Measurements from ENCODE around the gene HS3ST2.
"Not testable (repeated sequence)": the region's sequence is repeated elsewhere in the genome, so short reads cannot be mapped to it uniquely, and the experiment has no call there.

Gene HS3ST2

DNA sequence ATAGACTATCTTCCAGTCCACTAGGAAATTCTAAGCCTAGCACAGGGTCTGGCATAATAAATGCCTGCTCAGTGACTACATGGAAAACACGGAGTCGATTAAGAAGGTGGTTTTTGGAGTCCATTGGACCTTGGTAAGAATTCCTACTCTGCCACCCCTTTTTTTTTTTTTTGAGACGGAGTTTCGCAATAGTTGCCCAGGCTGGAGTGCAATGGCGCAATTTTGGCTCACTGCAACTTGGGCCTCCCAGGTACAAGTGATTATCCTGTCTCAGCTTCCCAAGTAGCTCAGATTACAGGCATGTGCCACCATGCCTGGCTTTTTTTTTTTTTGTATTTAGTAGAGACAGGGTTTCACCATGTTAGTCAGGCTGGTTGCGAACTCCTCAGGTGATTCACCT is 123.2 kb downstream of the HS3ST2 start:
- TF ChIP-seq, protein P1, sequence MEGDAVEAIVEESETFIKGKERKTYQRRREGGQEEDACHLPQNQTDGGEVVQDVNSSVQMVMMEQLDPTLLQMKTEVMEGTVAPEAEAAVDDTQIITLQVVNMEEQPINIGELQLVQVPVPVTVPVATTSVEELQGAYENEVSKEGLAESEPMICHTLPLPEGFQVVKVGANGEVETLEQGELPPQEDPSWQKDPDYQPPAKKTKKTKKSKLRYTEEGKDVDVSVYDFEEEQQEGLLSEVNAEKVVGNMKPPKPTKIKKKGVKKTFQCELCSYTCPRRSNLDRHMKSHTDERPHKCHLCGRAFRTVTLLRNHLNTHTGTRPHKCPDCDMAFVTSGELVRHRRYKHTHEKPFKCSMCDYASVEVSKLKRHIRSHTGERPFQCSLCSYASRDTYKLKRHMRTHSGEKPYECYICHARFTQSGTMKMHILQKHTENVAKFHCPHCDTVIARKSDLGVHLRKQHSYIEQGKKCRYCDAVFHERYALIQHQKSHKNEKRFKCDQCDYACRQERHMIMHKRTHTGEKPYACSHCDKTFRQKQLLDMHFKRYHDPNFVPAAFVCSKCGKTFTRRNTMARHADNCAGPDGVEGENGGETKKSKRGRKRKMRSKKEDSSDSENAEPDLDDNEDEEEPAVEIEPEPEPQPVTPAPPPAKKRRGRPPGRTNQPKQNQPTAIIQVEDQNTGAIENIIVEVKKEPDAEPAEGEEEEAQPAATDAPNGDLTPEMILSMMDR (IDR thresholded peaks at IDR 0.05; ENCODE audit: borderline replicate concordance, extremely low read depth, low read length, poor library complexity, severe bottlenecking), result no peak
- TF ChIP-seq EZH2 (IDR thresholded peaks at IDR 0.05; ENCODE audit: borderline replicate concordance, low read depth, low read length, severe bottlenecking), result no peak
- Histone ChIP-seq H3K9ac (ENCODE audit: low read depth, low read length) (no peak overlapping the region), H3K79me2 (ENCODE audit: insufficient read depth, low read length) (no peaks in the 10 kb centered on the region), H3K4me3 (ENCODE audit: low read depth in 1 of 2, low read length in 2 of 2) (no peak overlapping the region), H2AFZ (ENCODE audit: low read depth, low read length) (no peak overlapping the region), H3K4me1 (ENCODE audit: insufficient read depth, low read length) (no peaks in the 10 kb centered on the region), H3K27ac (ENCODE audit: low read length) (no peak overlapping the region), H3K27me3 (ENCODE audit: insufficient read depth, low read length, poor library complexity) (peaks cover 13% of the 10 kb centered on the region), H3K9me3 (ENCODE audit: insufficient read depth, low read length, severe bottlenecking) (no peaks in the 10 kb centered on the region), H4K20me1 (ENCODE audit: insufficient read depth, low read length) (no peaks in the 10 kb centered on the region), H3K4me2 (ENCODE audit: insufficient read depth, low read length) (no peak overlapping the region), H3K36me3 (ENCODE audit: insufficient read depth, low read length) (no peaks in the 10 kb centered on the region)
- DNase-seq (no peak), ATAC-seq (ENCODE audit: insufficient read depth, low read depth) (no peak)

DNA sequence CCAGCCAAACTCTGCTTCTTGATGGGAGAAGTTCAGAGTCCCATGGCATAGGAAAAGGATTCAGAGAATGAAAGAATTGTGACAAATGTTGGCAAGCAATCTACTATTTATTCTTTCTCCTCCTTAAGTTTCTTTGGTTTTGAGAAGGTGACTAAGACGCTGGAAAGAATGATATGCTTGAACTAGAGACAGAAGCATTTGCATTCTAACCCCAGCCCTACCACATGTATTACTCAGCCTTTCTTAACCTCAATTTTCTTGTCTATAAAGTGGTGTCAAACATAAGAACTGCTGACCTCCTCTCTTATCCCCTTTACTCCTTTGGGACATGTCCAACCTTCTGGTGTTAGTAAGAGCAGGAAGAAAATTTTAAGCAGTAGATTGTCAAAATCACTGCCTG is 124.7 kb downstream of the HS3ST2 start:
- Histone ChIP-seq H2AFZ (ENCODE audit: low read depth, low read length) (no peak overlapping the region), H3K4me1 (ENCODE audit: insufficient read depth, low read length) (no peaks in the 10 kb centered on the region), H3K27me3 (ENCODE audit: insufficient read depth, low read length, poor library complexity) (peaks cover 3% of the 10 kb centered on the region), H3K4me3 (ENCODE audit: low read depth in 1 of 2, low read length in 2 of 2) (no peak overlapping the region), H3K27ac (ENCODE audit: low read length) (no peak overlapping the region), H4K20me1 (ENCODE audit: insufficient read depth, low read length) (no peaks in the 10 kb centered on the region), H3K4me2 (ENCODE audit: insufficient read depth, low read length) (no peak overlapping the region), H3K9me3 (ENCODE audit: insufficient read depth, low read length, severe bottlenecking) (no peaks in the 10 kb centered on the region), H3K36me3 (ENCODE audit: insufficient read depth, low read length) (no peaks in the 10 kb centered on the region), H3K79me2 (ENCODE audit: insufficient read depth, low read length) (no peaks in the 10 kb centered on the region), H3K9ac (ENCODE audit: low read depth, low read length) (no peak overlapping the region)
- DNase-seq (no peak), ATAC-seq (ENCODE audit: insufficient read depth, low read depth) (no peak)
- TF ChIP-seq, protein P1 (IDR thresholded peaks at IDR 0.05; ENCODE audit: borderline replicate concordance, extremely low read depth, low read length, poor library complexity, severe bottlenecking), result no peak
- no peak for TF ChIP-seq EZH2 (IDR thresholded peaks at IDR 0.05; ENCODE audit: borderline replicate concordance, low read depth, low read length, severe bottlenecking)

DNA sequence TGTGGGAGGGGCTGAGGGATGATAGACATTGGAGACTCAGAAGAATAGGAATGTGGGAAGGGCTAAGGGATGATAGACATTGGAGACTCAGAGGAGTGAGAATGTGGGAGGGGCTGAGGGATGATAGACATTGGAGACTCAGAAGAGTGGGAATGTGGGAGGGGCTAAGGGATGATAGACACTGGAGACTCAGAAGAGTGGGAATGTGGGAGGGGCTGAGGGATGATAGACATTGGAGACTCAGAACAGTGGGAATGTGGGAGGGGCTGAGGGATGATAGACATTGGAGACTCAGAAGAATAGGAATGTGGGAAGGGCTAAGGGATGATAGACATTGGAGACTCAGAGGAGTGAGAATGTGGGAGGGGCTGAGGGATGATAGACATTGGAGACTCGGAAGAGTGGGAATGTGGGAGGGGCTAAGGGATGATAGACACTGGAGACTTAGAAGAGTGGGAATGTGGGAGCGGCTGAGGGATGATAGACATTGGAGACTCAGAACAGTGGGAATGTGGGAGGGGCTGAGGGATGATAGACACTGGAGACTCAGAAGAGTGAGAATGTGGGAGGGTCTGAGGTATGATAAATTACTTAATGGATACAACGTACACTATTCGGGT is 125.9 kb downstream of the HS3ST2 start:
- not testable (repeated sequence) for H3K9ac ChIP-seq (ENCODE audit: low read depth, low read length); DNase-seq; H3K79me2 ChIP-seq (ENCODE audit: insufficient read depth, low read length); ATAC-seq (ENCODE audit: insufficient read depth, low read depth); H4K20me1 ChIP-seq (ENCODE audit: insufficient read depth, low read length); H3K27me3 ChIP-seq (ENCODE audit: insufficient read depth, low read length, poor library complexity); H3K4me2 ChIP-seq (ENCODE audit: insufficient read depth, low read length); H3K9me3 ChIP-seq (ENCODE audit: insufficient read depth, low read length, severe bottlenecking); H3K4me3 ChIP-seq (ENCODE audit: low read depth in 1 of 2, low read length in 2 of 2); H3K4me1 ChIP-seq (ENCODE audit: insufficient read depth, low read length); H3K36me3 ChIP-seq (ENCODE audit: insufficient read depth, low read length); H3K27ac ChIP-seq (ENCODE audit: low read length); H2AFZ ChIP-seq (ENCODE audit: low read depth, low read length)

DNA sequence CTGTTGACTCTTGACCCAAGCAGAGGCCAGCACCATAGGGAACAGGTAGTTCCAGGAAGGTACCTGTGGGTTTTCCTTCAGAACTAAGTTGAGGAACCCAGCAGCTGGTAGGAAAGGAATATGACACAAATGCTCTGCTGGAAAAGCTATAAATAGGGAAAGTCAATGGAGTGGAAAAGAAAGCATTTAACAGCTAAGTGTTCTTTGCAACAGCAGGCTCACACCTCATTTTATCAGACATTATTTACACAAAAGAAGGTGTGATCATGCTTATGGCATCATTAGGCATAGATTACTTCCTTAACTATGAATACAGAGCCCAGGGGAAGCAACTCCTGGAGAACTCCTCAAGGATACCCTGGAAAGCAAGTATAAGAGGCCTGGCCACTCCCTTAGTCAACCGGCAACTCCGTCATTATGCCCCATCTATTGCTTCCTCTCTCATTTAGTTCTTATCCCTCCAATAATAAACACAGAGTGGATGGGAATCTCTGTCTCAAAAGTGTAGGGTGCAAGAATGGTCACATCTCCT is 128.1 kb downstream of the HS3ST2 start:
- DNase-seq, result no peak

More for the DNA sequence above, 128.1 kb downstream of the HS3ST2 start:
- Histone ChIP-seq H3K9me3 (ENCODE audit: insufficient read depth, low read length, severe bottlenecking) (no peaks in the 10 kb centered on the region), H3K36me3 (ENCODE audit: insufficient read depth, low read length) (no peaks in the 10 kb centered on the region), H4K20me1 (ENCODE audit: insufficient read depth, low read length) (no peaks in the 10 kb centered on the region), H3K4me2 (ENCODE audit: insufficient read depth, low read length) (no peak overlapping the region), H2AFZ (ENCODE audit: low read depth, low read length) (no peak overlapping the region), H3K4me1 (ENCODE audit: insufficient read depth, low read length) (no peaks in the 10 kb centered on the region), H3K79me2 (ENCODE audit: insufficient read depth, low read length) (no peaks in the 10 kb centered on the region), H3K27me3 (ENCODE audit: insufficient read depth, low read length, poor library complexity) (no peaks in the 10 kb centered on the region), H3K4me3 (ENCODE audit: low read depth in 1 of 2, low read length in 2 of 2) (no peak overlapping the region), H3K27ac (ENCODE audit: low read length) (no peak overlapping the region), H3K9ac (ENCODE audit: low read depth, low read length) (no peak overlapping the region)
- ATAC-seq (ENCODE audit: insufficient read depth, low read depth), result no peak
- TF ChIP-seq, protein P1 (IDR thresholded peaks at IDR 0.05; ENCODE audit: borderline replicate concordance, extremely low read depth, low read length, poor library complexity, severe bottlenecking), result no peak

Measured in DND-41 (cell line).